GM12873 (cell line): ENCODE data around the gene DAPK3.

Source experiments
- CTCF ChIP-seq: IDR thresholded peaks from 2 replicates; pipeline ENCODE4 v1.5.1; 2012; ENCODE audit warnings: low read depth, mild to moderate bottlenecking, moderate library complexity, low read length, control low read depth; ENCODE audit not compliant: insufficient read depth; ENCODE audit errors: missing control alignments

The DAPK3 gene

GRCh38 chr19:3923096-3923758, 47.7 kb downstream of the DAPK3 start:
- TF ChIP-seq CTCF, result no peak

- TF ChIP-seq CTCF, result no peak
Observed at GRCh38 chr19:3919793-3920192, 51.1 kb downstream of the DAPK3 start.

GRCh38 chr19:3916033-3916432, 54.9 kb downstream of the DAPK3 start:
- no peak for TF ChIP-seq CTCF

GRCh38 chr19:3914199-3914598, 56.7 kb downstream of the DAPK3 start:
- no peak for TF ChIP-seq CTCF

GRCh38 chr19:3910105-3910504, 60.8 kb downstream of the DAPK3 start:
- TF ChIP-seq CTCF, result no peak
